ENCODE results near the gene BYSL. TPM values are rescaled to one million over a fixed set of nuclear protein-coding genes. Genes with fewer than 3 reads are reported as not detected.
A peak's percentile ranks its signal among the peaks of the same experiment; 100 is the strongest.

Gene BYSL
- total and polyA plus RNA-seq, 7 experiments from 2014 or later = 3.9 to 35.7 (median 6.6) TPM

GRCh38 chr6:41938590-41939175 is 17.4 kb downstream of the BYSL start:
- intact Hi-C loops (cut with micrococcal nuclease) = loop anchor here in 1 of 2 donors (1.0 to 10.0 kb wide), 7 partner anchors 17 to 1696 kb away; partner anchors contain the start of genes BYSL, MAD2L1BP, MED20 and TOMM6
- Histone ChIP-seq H3K9me3 (ENCODE audit: control insufficient read depth in 2 of 3, low read length in 3 of 3) (no peaks in the 10 kb centered on the region), H3K27me3 (ENCODE audit: control insufficient read depth in 2 of 2, insufficient read depth in 2 of 2, low read length in 2 of 2) (no peaks in the 10 kb centered on the region), H3K4me1 (ENCODE audit: control insufficient read depth in 2 of 2, insufficient read depth in 2 of 2, low read length in 2 of 2) (peaks cover 66 to 70% of the 10 kb centered on the region in 2 donors), H3K27ac (ENCODE audit: low read depth, low read length) (peak overlapping the region; percentile 76), H3K36me3 (ENCODE audit: control insufficient read depth in 2 of 3, insufficient read depth in 3 of 3, low read length in 3 of 3) (peaks cover 15 to 43% (median 20%) of the 10 kb centered on the region in 3 experiments), H3K4me3 (ENCODE audit: low read length) (peak overlapping the region; percentile 68)
- peaks cover 5 to 58% (median 14%) of the 10 kb centered on the region in 5 donors for H3K36me3 Mint-ChIP-seq
- H3K27me3 Mint-ChIP-seq = no peaks in the 10 kb centered on the region
- H3K4me1 Mint-ChIP-seq = peaks cover 49 to 80% (median 73%) of the 10 kb centered on the region in 7 donors
- peaks cover 0 to 9% (median 0%) of the 10 kb centered on the region in 11 donors for H3K9me3 Mint-ChIP-seq
- CTCF ChIA-PET = interaction anchor here (0.9 to 4.5 kb wide), 15 partner anchors 9 to 140 kb away, joined by 3 to 32 read pairs (median 4); partner anchors contain the start of genes BYSL and MED20
- POLR2A ChIA-PET = interaction anchor here (0.5 to 11.8 kb wide), 12 partner anchors 10 to 106 kb away, joined by 3 to 180 read pairs (median 4); partner anchors contain the start of genes BYSL, MED20, TAF8 and USP49
- DNase-seq (peak in 2 of 9 donors; percentile 14 to 18), ATAC-seq (no peak)
- H3K27ac Mint-ChIP-seq = peak overlapping the region; percentile 90 to 97 (median 93)
- H3K4me3 Mint-ChIP-seq = peak overlapping the region; percentile 64 to 100 (median 92)

GRCh38 chr6:41939176-41939847 is 18.0 kb downstream of the BYSL start:
- peaks cover 4 to 55% (median 12%) of the 10 kb centered on the region in 5 donors for H3K36me3 Mint-ChIP-seq
- Histone ChIP-seq H3K27ac (ENCODE audit: low read depth, low read length) (peak overlapping the region; percentile 76), H3K9me3 (ENCODE audit: control insufficient read depth in 2 of 3, low read length in 3 of 3) (no peaks in the 10 kb centered on the region), H3K36me3 (ENCODE audit: control insufficient read depth in 2 of 3, insufficient read depth in 3 of 3, low read length in 3 of 3) (peaks cover 15 to 37% (median 20%) of the 10 kb centered on the region in 3 experiments), H3K4me1 (ENCODE audit: control insufficient read depth in 2 of 2, insufficient read depth in 2 of 2, low read length in 2 of 2) (peaks cover 66 to 70% of the 10 kb centered on the region in 2 donors), H3K4me3 (ENCODE audit: low read length) (peak overlapping the region; percentile 68), H3K27me3 (ENCODE audit: control insufficient read depth in 2 of 2, insufficient read depth in 2 of 2, low read length in 2 of 2) (no peaks in the 10 kb centered on the region)
- peak overlapping the region; percentile 64 to 100 (median 92) for H3K4me3 Mint-ChIP-seq
- intact Hi-C loops (cut with micrococcal nuclease) = loop anchor here in 1 of 2 donors (5.0 to 10.0 kb wide), 4 partner anchors 33 to 1695 kb away; partner anchors contain the start of genes MAD2L1BP and TOMM6
- H3K9me3 Mint-ChIP-seq = peaks cover 0 to 9% (median 0%) of the 10 kb centered on the region in 11 donors
- ATAC-seq = no peak
- ChIA-PET POLR2A (interaction anchor here (0.5 to 11.8 kb wide), 10 partner anchors 9 to 106 kb away, joined by 3 to 180 read pairs (median 4); partner anchors contain the start of genes BYSL, MED20 and TAF8), CTCF (interaction anchor here (0.9 to 4.5 kb wide), 14 partner anchors 9 to 152 kb away, joined by 4 to 32 read pairs (median 5); partner anchors contain the start of genes BYSL and MED20)
- H3K27me3 Mint-ChIP-seq = no peaks in the 10 kb centered on the region
- peak overlapping the region; percentile 90 to 97 (median 93) for H3K27ac Mint-ChIP-seq
- DNase-seq = peak in 2 of 9 donors; percentile 21 to 60
- peaks cover 49 to 85% (median 73%) of the 10 kb centered on the region in 7 donors for H3K4me1 Mint-ChIP-seq

DNA sequence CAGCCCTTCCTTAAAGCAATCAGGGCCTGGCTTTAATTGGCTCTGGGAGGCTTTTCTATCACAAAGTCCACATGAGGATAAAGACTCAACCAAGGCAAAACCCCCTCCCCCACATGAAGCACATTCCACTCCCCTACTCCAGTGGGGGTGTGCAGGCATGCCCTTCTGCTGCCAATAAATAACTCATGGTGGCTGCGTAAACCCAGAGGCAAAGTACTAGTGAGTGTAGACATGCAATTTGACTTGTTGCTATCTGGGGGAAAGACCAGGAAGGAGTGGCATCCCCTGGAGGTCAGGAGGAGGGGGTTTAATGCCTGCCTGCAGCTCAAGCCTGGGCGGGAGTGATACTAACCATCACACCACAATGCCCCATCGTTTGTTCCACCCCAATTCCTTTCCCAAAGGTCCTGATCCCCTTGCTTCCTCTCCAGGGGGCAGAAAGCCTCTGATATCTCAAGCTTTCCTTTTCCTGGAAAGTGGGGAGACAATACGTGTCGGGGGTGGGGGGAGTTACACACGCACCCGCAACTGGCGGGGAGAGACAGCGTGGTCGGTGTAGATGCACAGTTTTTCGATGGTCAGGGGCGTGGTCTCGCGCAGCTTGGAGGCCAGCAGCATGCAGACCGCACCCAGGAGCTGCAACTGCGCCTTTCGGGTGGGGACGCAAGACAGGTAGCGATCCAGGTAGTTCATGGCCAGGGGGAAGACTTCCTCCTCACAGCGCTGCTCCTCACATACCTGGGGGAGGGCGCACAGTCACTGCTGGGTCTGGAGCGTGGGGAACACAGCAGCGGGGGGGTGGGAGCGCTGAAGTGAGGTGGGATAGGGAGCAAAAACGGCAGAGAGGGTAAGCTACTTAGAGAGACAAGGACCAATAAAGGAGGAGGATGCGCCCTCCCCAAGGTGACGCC is 18.8 kb downstream of the BYSL start:
- H3K36me3 Mint-ChIP-seq = peaks cover 0 to 47% (median 5%) of the 10 kb centered on the region in 5 donors
- intact Hi-C loops (cut with micrococcal nuclease) = loop anchor here (1.0 to 10.0 kb wide), 9 partner anchors 17 to 1695 kb away; partner anchors contain the start of genes MAD2L1BP (in 1 of the 2), TOMM6 (in 1 of the 2), UBR2 (in 1 of the 2) and USP49 (in 1 of the 2)
- H3K9me3 Mint-ChIP-seq = peaks cover 0 to 9% (median 0%) of the 10 kb centered on the region in 11 donors
- H3K9me3 ChIP-seq (ENCODE audit: control insufficient read depth in 2 of 3, low read length in 3 of 3) = no peaks in the 10 kb centered on the region
- H3K4me1 ChIP-seq (ENCODE audit: control insufficient read depth in 2 of 2, insufficient read depth in 2 of 2, low read length in 2 of 2) = peaks cover 64 to 70% of the 10 kb centered on the region in 2 donors
- peak overlapping the region; percentile 90 to 96 (median 93) for H3K27ac Mint-ChIP-seq
- peaks cover 7 to 29% (median 16%) of the 10 kb centered on the region in 3 experiments for H3K36me3 ChIP-seq (ENCODE audit: control insufficient read depth in 2 of 3, insufficient read depth in 3 of 3, low read length in 3 of 3)
- H3K4me3 Mint-ChIP-seq = peak overlapping the region; percentile 64 to 100 (median 92)
- no peaks in the 10 kb centered on the region for H3K27me3 ChIP-seq (ENCODE audit: control insufficient read depth in 2 of 2, insufficient read depth in 2 of 2, low read length in 2 of 2)
- ATAC-seq = no peak
- peak in 2 of 9 donors; percentile 32 to 50 for DNase-seq
- POLR2A ChIA-PET = interaction anchor here (0.7 to 11.8 kb wide), 8 partner anchors 9 to 132 kb away, joined by 3 to 180 read pairs (median 4); partner anchors contain the start of gene TAF8
- CTCF ChIA-PET = interaction anchor here (0.7 to 4.5 kb wide), 7 partner anchors 10 to 153 kb away, joined by 3 to 32 read pairs (median 4); partner anchors contain the start of genes BYSL and MED20
- peak overlapping the region; percentile 76 for H3K27ac ChIP-seq (ENCODE audit: low read depth, low read length)
- H3K4me3 ChIP-seq (ENCODE audit: low read length) = peak overlapping the region; percentile 68
- H3K4me1 Mint-ChIP-seq = peaks cover 46 to 85% (median 73%) of the 10 kb centered on the region in 7 donors
- no peaks in the 10 kb centered on the region for H3K27me3 Mint-ChIP-seq

DNA sequence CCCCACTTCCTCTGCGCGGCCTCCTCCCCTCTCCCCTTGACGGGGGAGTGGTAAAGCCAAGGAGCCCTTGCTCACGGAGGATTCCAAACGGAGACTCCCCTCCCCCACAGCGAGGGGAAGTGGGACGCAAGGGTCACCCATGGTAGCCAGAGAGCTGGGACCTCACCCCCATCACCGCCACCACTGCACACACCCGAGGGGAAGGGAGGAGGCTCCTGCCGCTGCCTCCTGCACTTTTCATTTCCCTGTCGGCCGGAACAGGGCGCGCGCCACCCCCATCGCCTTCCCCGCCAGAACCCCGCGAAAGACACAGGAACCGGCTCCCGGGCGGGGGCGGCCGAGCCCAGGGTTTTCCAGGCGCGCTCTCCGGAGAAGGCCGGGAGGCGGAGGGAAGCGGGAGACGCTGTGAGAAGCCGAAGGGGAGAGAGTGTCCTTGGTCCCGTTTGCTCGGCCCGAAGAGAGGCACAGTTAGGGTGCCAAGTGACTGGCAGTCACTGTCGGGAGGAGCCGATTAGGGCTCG is 19.5 kb downstream of the BYSL start:
- ATAC-seq (no peak), DNase-seq (peak in 8 of 9 donors; percentile 49 to 66 (median 57))
- H3K4me3 ChIP-seq (ENCODE audit: low read length) = peak overlapping the region; percentile 68
- H3K4me1 Mint-ChIP-seq = peaks cover 46 to 84% (median 71%) of the 10 kb centered on the region in 7 donors
- peak overlapping the region; percentile 90 to 96 (median 93) for H3K27ac Mint-ChIP-seq
- POLR2A ChIA-PET = interaction anchor here (0.7 to 11.8 kb wide), 6 partner anchors 9 to 131 kb away, joined by 3 to 180 read pairs (median 3); partner anchors contain the start of gene TAF8
- CTCF ChIA-PET = interaction anchor here (1.7 to 3.3 kb wide), 2 partner anchors 104 to 154 kb away, joined by 4 to 32 read pairs; no protein-coding TSS in a partner anchor
- H3K4me3 Mint-ChIP-seq = peak overlapping the region; percentile 64 to 100 (median 92)
- no peaks in the 10 kb centered on the region for H3K9me3 ChIP-seq (ENCODE audit: control insufficient read depth in 2 of 3, low read length in 3 of 3)
- H3K27ac ChIP-seq (ENCODE audit: low read depth, low read length) = peak overlapping the region; percentile 76
- H3K27me3 Mint-ChIP-seq = no peaks in the 10 kb centered on the region
- intact Hi-C loops (cut with micrococcal nuclease) = loop anchor here (1.0 to 5.0 kb wide), 8 partner anchors 16 to 621 kb away; partner anchors contain the start of genes USP49 (in 2 of the 2), BYSL (in 1 of the 2), MED20 (in 1 of the 2) and PRICKLE4 (in 1 of the 2)
- H3K9me3 Mint-ChIP-seq = peaks cover 0 to 9% (median 0%) of the 10 kb centered on the region in 11 donors
- H3K4me1 ChIP-seq (ENCODE audit: control insufficient read depth in 2 of 2, insufficient read depth in 2 of 2, low read length in 2 of 2) = peaks cover 57 to 70% of the 10 kb centered on the region in 2 donors
- H3K36me3 ChIP-seq (ENCODE audit: control insufficient read depth in 2 of 3, insufficient read depth in 3 of 3, low read length in 3 of 3) = peaks cover 4 to 22% (median 10%) of the 10 kb centered on the region in 3 experiments
- H3K27me3 ChIP-seq (ENCODE audit: control insufficient read depth in 2 of 2, insufficient read depth in 2 of 2, low read length in 2 of 2) = no peaks in the 10 kb centered on the region
- H3K36me3 Mint-ChIP-seq = peaks cover 0 to 46% (median 5%) of the 10 kb centered on the region in 5 donors

Measured in naive thymus-derived CD4-positive, alpha-beta T cell (primary cell).